ENCODE data around the gene MYH2.

The MYH2 gene

GRCh38 chr17:10558049-10558448 is 8.6 kb upstream of the MYH2 start:
- TF ChIP-seq TOX (CRISPR knock-in tag; IDR thresholded peaks at IDR 0.05; ENCODE audit: borderline replicate concordance), result no peak
- TF ChIP-seq CSDC2 (CRISPR knock-in tag; IDR thresholded peaks at IDR 0.05), result no peak
- TF ChIP-seq TCF4 (CRISPR knock-in tag; IDR thresholded peaks at IDR 0.05; ENCODE audit: borderline replicate concordance), result no peak
- no peak for TF ChIP-seq ZNF565 (CRISPR knock-in tag; conservative IDR thresholded peaks at IDR 0.05; ENCODE audit: low read depth)
- TF ChIP-seq BACH2 (CRISPR knock-in tag; IDR thresholded peaks at IDR 0.05; ENCODE audit: borderline replicate concordance), result no peak
- TF ChIP-seq CSRNP3 (CRISPR knock-in tag; IDR thresholded peaks at IDR 0.05), result no peak
- TF ChIP-seq CREB5 (CRISPR knock-in tag; IDR thresholded peaks at IDR 0.05; ENCODE audit: low read depth), result no peak
- no peak for TF ChIP-seq ARNTL (CRISPR knock-in tag; IDR thresholded peaks at IDR 0.05; ENCODE audit: borderline replicate concordance, low read depth)
- no peak for TF ChIP-seq ZNF70 (CRISPR knock-in tag; IDR thresholded peaks at IDR 0.05)
- no peak for TF ChIP-seq ZC3H10 (CRISPR knock-in tag; IDR thresholded peaks at IDR 0.05)
- no peak for TF ChIP-seq ZFP3 (CRISPR knock-in tag; IDR thresholded peaks at IDR 0.05)
- no peak for TF ChIP-seq OSR1 (CRISPR knock-in tag; IDR thresholded peaks at IDR 0.05)
- TF ChIP-seq PPARA (CRISPR knock-in tag; IDR thresholded peaks at IDR 0.05; ENCODE audit: borderline replicate concordance), result no peak
- TF ChIP-seq RARB (CRISPR knock-in tag; IDR thresholded peaks at IDR 0.05), result no peak
- TF ChIP-seq ZFP30 (CRISPR knock-in tag; IDR thresholded peaks at IDR 0.05), result no peak
- no peak for TF ChIP-seq SNAI2 (CRISPR knock-in tag; IDR thresholded peaks at IDR 0.05)
- TF ChIP-seq ISL1 (CRISPR knock-in tag; IDR thresholded peaks at IDR 0.05), result no peak
- ATAC-seq, result no peak

GRCh38 chr17:10557422-10557821 is 8.0 kb upstream of the MYH2 start:
- no peak for ATAC-seq
- TF ChIP-seq ESRRG (CRISPR knock-in tag; IDR thresholded peaks at IDR 0.05), result no peak
- TF ChIP-seq SNAI2 (CRISPR knock-in tag; IDR thresholded peaks at IDR 0.05), result no peak
- no peak for TF ChIP-seq CSDC2 (CRISPR knock-in tag; IDR thresholded peaks at IDR 0.05)
- no peak for TF ChIP-seq PATZ1 (CRISPR knock-in tag; IDR thresholded peaks at IDR 0.05; ENCODE audit: borderline replicate concordance)
- TF ChIP-seq ZNF70 (CRISPR knock-in tag; IDR thresholded peaks at IDR 0.05), result no peak
- TF ChIP-seq ZFP30 (CRISPR knock-in tag; IDR thresholded peaks at IDR 0.05), result no peak
- no peak for TF ChIP-seq TOX (CRISPR knock-in tag; IDR thresholded peaks at IDR 0.05; ENCODE audit: borderline replicate concordance)
- TF ChIP-seq ZNF565 (CRISPR knock-in tag; conservative IDR thresholded peaks at IDR 0.05; ENCODE audit: low read depth), result no peak
- no peak for TF ChIP-seq ZFP3 (CRISPR knock-in tag; IDR thresholded peaks at IDR 0.05)
- TF ChIP-seq TSHZ2 (CRISPR knock-in tag; IDR thresholded peaks at IDR 0.05), result no peak
- TF ChIP-seq TCF4 (CRISPR knock-in tag; IDR thresholded peaks at IDR 0.05; ENCODE audit: borderline replicate concordance), result no peak
- TF ChIP-seq PPARA (CRISPR knock-in tag; IDR thresholded peaks at IDR 0.05; ENCODE audit: borderline replicate concordance), result no peak
- no peak for TF ChIP-seq GLIS3 (CRISPR knock-in tag; IDR thresholded peaks at IDR 0.05)

GRCh38 chr17:10556301-10557005 is 7.0 kb upstream of the MYH2 start:
- TF ChIP-seq ZNF8 (CRISPR knock-in tag; IDR thresholded peaks at IDR 0.05) (no peak), SNAI2 (CRISPR knock-in tag; IDR thresholded peaks at IDR 0.05) (no peak)
- no peak for ATAC-seq
